ENCODE results near the gene MYCT1. TPM values are rescaled to one million over a fixed set of nuclear protein-coding genes. Genes with fewer than 3 reads are reported as not detected.
"Not testable (repeated sequence)": the region's sequence is repeated elsewhere in the genome, so short reads cannot be mapped to it uniquely, and the experiment has no call there.

MYCT1 gene
- total RNA-seq, 1 donor from 2014 or later = 178 TPM

DNA sequence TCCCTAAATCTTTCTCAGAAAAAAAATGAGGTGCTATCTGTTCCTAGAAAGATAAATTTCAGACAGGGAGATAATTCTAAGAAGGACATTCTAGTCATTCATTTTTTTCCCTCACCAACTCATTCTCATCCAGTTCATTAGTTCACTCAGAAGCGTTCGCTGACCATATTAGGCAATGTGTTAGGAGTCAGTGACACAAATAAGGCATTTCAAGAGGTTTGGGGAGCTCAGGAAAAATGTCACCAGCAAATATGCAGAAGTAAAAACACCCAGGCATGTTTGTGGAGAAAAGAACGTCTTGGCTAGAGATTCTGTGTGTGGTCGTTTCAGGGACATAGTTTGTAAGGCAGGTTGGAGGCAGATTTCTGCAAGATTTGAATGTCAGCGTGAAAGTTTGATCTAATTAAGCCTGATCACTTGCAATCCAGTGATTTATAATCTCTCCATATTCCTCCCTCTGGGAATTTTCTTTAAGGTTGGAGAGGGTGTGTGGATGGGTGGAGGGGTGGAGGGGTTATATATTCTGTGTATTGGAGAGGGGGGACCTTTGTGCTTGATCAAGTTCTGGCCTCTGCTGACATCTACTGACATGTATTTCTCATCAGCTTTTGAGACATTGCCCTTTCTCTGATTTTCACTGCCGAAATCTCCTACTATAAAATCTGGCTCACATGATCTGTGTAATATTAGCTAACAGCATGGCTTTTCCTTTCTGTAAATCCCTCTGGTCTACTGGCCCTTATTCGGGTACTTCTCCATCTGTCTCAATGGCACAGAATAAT lies 3.6 kb downstream of the MYCT1 start:
- peak overlapping the region; percentile 97 for H3K27ac Mint-ChIP-seq (ENCODE audit: unreplicated experiment)
- TF ChIP-seq, protein P1, sequence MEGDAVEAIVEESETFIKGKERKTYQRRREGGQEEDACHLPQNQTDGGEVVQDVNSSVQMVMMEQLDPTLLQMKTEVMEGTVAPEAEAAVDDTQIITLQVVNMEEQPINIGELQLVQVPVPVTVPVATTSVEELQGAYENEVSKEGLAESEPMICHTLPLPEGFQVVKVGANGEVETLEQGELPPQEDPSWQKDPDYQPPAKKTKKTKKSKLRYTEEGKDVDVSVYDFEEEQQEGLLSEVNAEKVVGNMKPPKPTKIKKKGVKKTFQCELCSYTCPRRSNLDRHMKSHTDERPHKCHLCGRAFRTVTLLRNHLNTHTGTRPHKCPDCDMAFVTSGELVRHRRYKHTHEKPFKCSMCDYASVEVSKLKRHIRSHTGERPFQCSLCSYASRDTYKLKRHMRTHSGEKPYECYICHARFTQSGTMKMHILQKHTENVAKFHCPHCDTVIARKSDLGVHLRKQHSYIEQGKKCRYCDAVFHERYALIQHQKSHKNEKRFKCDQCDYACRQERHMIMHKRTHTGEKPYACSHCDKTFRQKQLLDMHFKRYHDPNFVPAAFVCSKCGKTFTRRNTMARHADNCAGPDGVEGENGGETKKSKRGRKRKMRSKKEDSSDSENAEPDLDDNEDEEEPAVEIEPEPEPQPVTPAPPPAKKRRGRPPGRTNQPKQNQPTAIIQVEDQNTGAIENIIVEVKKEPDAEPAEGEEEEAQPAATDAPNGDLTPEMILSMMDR (IDR thresholded peaks at IDR 0.05; ENCODE audit: unreplicated experiment) = no peak
- H3K9me3 Mint-ChIP-seq (ENCODE audit: unreplicated experiment) = peaks cover 4% of the 10 kb centered on the region
- peaks cover 8% of the 10 kb centered on the region for H3K27me3 Mint-ChIP-seq (ENCODE audit: unreplicated experiment)
- H3K4me3 Mint-ChIP-seq (ENCODE audit: unreplicated experiment) = peak overlapping the region; percentile 99
- peaks cover 25% of the 10 kb centered on the region for H3K36me3 Mint-ChIP-seq (ENCODE audit: low read depth, unreplicated experiment)
- H3K4me1 Mint-ChIP-seq (ENCODE audit: unreplicated experiment) = peaks cover 38% of the 10 kb centered on the region
- DNase-seq (ENCODE audit: low spot score) = no peak

DNA sequence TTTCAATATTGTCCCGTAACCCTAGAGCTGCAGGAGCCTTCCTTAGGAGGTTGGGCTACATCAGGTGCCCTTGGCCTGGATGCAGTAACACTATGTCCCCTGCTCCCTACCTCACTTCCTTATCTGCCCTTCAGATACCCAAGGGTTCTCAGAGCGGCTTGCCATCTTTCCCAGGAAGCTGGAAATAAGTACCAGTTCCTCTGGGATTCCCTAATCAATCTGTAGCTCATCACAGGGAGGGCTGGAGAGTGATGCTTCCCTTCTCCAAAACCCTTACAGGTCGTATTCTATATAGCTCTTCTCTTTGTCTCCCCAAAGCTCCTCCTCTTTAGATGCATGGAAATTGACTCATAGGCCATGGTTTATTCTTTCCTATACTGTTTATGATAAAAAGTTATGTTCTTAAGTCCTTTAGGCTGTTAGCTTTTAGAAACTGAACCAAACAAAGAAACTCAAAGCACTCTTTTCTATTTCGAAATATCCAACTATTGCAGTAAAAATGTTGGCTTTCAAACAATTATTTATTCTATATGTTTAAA lies 4.2 kb downstream of the MYCT1 start:
- Mint-ChIP-seq H3K27ac (ENCODE audit: unreplicated experiment) (peak overlapping the region; percentile 97), H3K9me3 (ENCODE audit: unreplicated experiment) (peaks cover 6% of the 10 kb centered on the region)

DNA sequence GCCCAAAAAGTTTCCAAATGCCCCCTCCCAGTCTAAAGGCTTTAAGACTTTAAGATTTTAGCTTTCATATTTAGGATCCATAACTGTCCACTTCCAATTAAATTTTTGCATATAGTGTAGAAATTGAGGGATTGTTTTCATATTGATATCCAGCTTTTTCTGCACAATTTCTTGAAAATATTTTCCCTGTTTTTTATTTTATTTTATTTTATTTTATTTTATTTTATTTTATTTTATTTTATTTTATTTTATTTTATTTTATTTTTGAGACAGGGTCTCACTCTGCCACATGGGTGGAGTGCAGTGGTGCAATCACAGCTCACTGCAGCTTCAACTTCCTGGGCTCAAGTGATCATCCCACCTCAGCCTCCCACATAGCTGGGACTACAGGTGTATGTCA lies 6.1 kb downstream of the MYCT1 start:
- not testable (repeated sequence) for H3K27ac Mint-ChIP-seq (ENCODE audit: unreplicated experiment); H3K27me3 Mint-ChIP-seq (ENCODE audit: unreplicated experiment); DNase-seq (ENCODE audit: low spot score)
- H3K4me1 Mint-ChIP-seq (ENCODE audit: unreplicated experiment) = peaks cover 25% of the 10 kb centered on the region
- H3K36me3 Mint-ChIP-seq (ENCODE audit: low read depth, unreplicated experiment) = peaks cover 27% of the 10 kb centered on the region
- peak overlapping the region; percentile 79 for H3K4me3 Mint-ChIP-seq (ENCODE audit: unreplicated experiment)
- H3K9me3 Mint-ChIP-seq (ENCODE audit: unreplicated experiment) = peaks cover 12% of the 10 kb centered on the region

More for the DNA sequence above, 4.2 kb downstream of the MYCT1 start:
- peaks cover 29% of the 10 kb centered on the region for H3K36me3 Mint-ChIP-seq (ENCODE audit: low read depth, unreplicated experiment)
- DNase-seq (ENCODE audit: low spot score) = no peak
- TF ChIP-seq, protein P1 (IDR thresholded peaks at IDR 0.05; ENCODE audit: unreplicated experiment) = no peak
- peak overlapping the region; percentile 99 for H3K4me3 Mint-ChIP-seq (ENCODE audit: unreplicated experiment)
- peaks cover 33% of the 10 kb centered on the region for H3K4me1 Mint-ChIP-seq (ENCODE audit: unreplicated experiment)
- H3K27me3 Mint-ChIP-seq (ENCODE audit: unreplicated experiment) = peaks cover 8% of the 10 kb centered on the region

DNA sequence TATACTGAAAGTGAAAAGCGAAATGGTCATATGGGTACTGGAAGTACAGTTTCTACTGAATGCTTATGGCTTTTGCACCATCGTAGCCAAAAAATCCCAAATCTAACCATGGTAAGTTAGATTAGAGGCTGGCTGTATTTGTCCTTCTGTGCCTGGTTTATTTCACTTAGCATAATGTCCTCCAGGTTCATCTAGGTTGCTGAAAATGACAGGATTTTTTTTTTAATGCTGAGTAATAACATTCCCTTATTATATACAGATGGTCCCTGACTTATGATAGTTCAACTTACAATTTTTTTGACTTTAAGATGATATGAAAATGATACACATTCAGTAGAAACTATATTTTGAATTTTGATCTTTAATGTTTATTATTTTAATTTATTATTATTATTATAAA lies 7.6 kb downstream of the MYCT1 start:
- H3K27ac Mint-ChIP-seq (ENCODE audit: unreplicated experiment) = no peak overlapping the region
- peaks cover 12% of the 10 kb centered on the region for H3K9me3 Mint-ChIP-seq (ENCODE audit: unreplicated experiment)
- no peaks in the 10 kb centered on the region for H3K27me3 Mint-ChIP-seq (ENCODE audit: unreplicated experiment)
- no peak for DNase-seq (ENCODE audit: low spot score)
- H3K36me3 Mint-ChIP-seq (ENCODE audit: low read depth, unreplicated experiment) = peaks cover 24% of the 10 kb centered on the region
- no peak overlapping the region for H3K4me3 Mint-ChIP-seq (ENCODE audit: unreplicated experiment)
- peaks cover 24% of the 10 kb centered on the region for H3K4me1 Mint-ChIP-seq (ENCODE audit: unreplicated experiment)
- TF ChIP-seq, protein P1 (IDR thresholded peaks at IDR 0.05; ENCODE audit: unreplicated experiment) = no peak

DNA sequence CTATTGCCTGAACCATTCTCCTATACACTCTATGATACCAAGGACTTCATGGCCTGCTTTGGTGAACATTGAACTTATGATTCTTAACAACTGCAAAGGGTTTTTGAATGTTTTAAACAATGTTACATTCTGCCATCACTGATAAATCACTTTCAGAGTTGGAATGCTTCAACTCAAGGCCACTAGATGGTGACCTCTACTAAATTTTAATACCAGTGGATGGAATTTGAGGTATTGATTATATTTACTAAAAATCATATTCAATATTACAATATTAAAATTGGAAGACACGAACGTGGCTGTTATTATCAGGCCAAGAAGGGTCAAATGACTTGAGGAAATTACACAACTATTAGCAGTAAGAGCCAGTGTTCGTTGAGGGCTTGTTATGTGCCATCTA lies 18.6 kb downstream of the MYCT1 start:
- Mint-ChIP-seq H3K36me3 (ENCODE audit: low read depth, unreplicated experiment) (peaks cover 38% of the 10 kb centered on the region), H3K27me3 (ENCODE audit: unreplicated experiment) (peaks cover 3% of the 10 kb centered on the region), H3K4me1 (ENCODE audit: unreplicated experiment) (peaks cover 28% of the 10 kb centered on the region), H3K9me3 (ENCODE audit: unreplicated experiment) (peaks cover 4% of the 10 kb centered on the region), H3K27ac (ENCODE audit: unreplicated experiment) (no peak overlapping the region), H3K4me3 (ENCODE audit: unreplicated experiment) (no peak overlapping the region)
- TF ChIP-seq, protein P1 (IDR thresholded peaks at IDR 0.05; ENCODE audit: unreplicated experiment) = no peak
- DNase-seq (ENCODE audit: low spot score) = no peak
